OCI-LY7 (cell line): ENCODE measurements around the gene KCNQ2.

Source experiments
- EZH2phosphoT487 ChIP-seq: fragments of 200-600 bp; sonication (generic); IDR thresholded peaks from 2 replicates; pipeline ENCODE4 v1.6.1; 2018; ENCODE audit warnings: low read depth, borderline replicate concordance, mild to moderate bottlenecking, mixed run types, antibody characterized with exemption, low read length, moderate library complexity, mixed read lengths
- TF ChIP-seq, protein P1 (sequence below): fragments of 200-600 bp; sonication (generic); conservative IDR thresholded peaks from 2 replicates; pipeline ENCODE4 v1.5.1; 2014; ENCODE audit warnings: mild to moderate bottlenecking, antibody characterized with exemption, low read length, moderate library complexity, mixed read lengths

DNA sequence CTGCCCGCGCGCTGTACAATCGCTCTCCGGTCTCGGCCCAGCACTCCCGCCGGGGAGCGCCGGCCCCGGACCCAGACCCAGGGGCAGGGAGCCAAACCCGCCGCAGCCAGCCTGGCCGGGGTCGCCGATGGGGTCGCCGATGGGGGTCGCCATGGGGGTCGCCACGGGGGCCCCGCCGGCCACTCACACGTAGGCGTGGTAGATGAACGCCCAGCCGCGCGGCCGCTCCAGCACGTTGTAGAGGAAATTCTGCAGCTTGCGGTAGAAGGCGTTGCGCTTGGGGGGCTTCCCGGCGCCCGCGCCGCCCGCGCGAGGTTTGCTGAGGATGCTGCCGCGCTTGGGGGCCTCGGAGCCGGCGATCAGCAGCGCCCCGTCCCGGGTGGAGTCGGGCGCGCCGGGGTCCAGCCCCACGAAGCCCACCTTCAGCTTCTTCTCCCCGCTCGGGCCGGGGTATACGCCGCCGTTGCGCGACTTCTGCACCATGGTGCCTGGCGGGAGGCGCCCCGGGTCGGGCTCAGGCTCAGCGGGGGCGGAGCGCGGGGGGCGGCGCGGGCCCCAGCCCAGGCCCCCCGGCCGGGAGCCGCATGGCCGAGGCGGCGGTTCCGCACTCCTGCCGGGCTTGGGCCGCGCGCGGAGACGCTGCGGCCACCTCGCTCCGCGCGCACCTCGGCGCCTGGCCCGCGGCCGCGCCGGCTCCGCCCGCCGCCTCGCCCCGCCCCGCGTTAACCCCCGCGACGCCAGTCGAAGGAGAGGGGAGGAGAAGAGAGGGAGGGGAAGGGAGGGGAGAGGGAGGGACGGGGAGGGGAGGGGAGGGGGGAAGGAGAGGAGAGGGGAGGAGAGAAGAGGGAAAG lies at the start of gene KCNQ2:
- TF ChIP-seq, protein P1, sequence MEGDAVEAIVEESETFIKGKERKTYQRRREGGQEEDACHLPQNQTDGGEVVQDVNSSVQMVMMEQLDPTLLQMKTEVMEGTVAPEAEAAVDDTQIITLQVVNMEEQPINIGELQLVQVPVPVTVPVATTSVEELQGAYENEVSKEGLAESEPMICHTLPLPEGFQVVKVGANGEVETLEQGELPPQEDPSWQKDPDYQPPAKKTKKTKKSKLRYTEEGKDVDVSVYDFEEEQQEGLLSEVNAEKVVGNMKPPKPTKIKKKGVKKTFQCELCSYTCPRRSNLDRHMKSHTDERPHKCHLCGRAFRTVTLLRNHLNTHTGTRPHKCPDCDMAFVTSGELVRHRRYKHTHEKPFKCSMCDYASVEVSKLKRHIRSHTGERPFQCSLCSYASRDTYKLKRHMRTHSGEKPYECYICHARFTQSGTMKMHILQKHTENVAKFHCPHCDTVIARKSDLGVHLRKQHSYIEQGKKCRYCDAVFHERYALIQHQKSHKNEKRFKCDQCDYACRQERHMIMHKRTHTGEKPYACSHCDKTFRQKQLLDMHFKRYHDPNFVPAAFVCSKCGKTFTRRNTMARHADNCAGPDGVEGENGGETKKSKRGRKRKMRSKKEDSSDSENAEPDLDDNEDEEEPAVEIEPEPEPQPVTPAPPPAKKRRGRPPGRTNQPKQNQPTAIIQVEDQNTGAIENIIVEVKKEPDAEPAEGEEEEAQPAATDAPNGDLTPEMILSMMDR = no peak
- no peak for TF ChIP-seq EZH2phosphoT487
